HepG2 (cell line): ENCODE results near the gene TACC3. TPM values are rescaled to one million over a fixed set of nuclear protein-coding genes. Genes with fewer than 3 reads are reported as not detected.

Source experiments
- ARID3A ChIP-seq: IDR thresholded peaks from 2 replicates; pipeline ENCODE4 v1.6.1; 2012; ENCODE audit warnings: low read depth, low read length, improper control_type of control experiment
- HMG20B ChIP-seq: conservative IDR thresholded peaks from 2 replicates; pipeline ENCODE4 v1.6.1; 2016; ENCODE audit warnings: missing genetic modification reagents, missing compliant biosample characterization
- HMGA1 ChIP-seq: sonication (generic); formaldehyde crosslinking; conservative IDR thresholded peaks from 2 replicates; pipeline ENCODE4 v1.4.0; 2020; ENCODE audit warnings: missing genetic modification reagents
- HNF4A ChIP-seq: sonication (generic); formaldehyde crosslinking; IDR thresholded peaks from 2 replicates; pipeline ENCODE4 v1.4.0; 2020; ENCODE audit warnings: missing genetic modification reagents
- KDM1A ChIP-seq: IDR thresholded peaks from 2 replicates; pipeline ENCODE4 v1.6.1; 2016; ENCODE audit warnings: missing compliant biosample characterization
- KDM3A ChIP-seq: IDR thresholded peaks from 2 replicates; pipeline ENCODE4 v1.6.1; 2018; ENCODE audit warnings: low read depth, missing compliant biosample characterization
- KMT2B ChIP-seq: IDR thresholded peaks from 2 replicates; pipeline ENCODE4 v1.6.1; 2016; ENCODE audit warnings: missing genetic modification reagents, missing compliant biosample characterization
- NFYB ChIP-seq: sonication (generic); formaldehyde crosslinking; IDR thresholded peaks from 2 replicates; pipeline ENCODE4 v1.4.0; 2020; ENCODE audit warnings: missing genetic modification reagents
- NONO ChIP-seq, 2 experiments: fragments of 450-650 bp in 1 of 2; sonication (generic) in 1 of 2; formaldehyde crosslinking in 1 of 2; IDR thresholded peaks in 1 of 2; conservative IDR thresholded peaks in 1 of 2; 2 replicates each; pipeline versions ENCODE4 v1.6.1 to v1.8.0; 2017 to 2022; ENCODE audit warnings: mild to moderate bottlenecking in 1 of 2, missing genetic modification reagents in 1 of 2, moderate library complexity in 1 of 2
- RARG ChIP-seq: sonication (generic); formaldehyde crosslinking; IDR thresholded peaks from 2 replicates; pipeline ENCODE4 v1.4.0; 2020; ENCODE audit warnings: low read depth, mild to moderate bottlenecking, missing genetic modification reagents
- SIN3B ChIP-seq: fragments of 150-350 bp; IDR thresholded peaks from 2 replicates; pipeline ENCODE4 v1.6.1; 2014; ENCODE audit warnings: low read length
- SIX4 ChIP-seq: sonication (generic); formaldehyde crosslinking; IDR thresholded peaks from 2 replicates; pipeline ENCODE4 v1.4.0; 2020; ENCODE audit warnings: missing genetic modification reagents
- SRSF9 ChIP-seq: fragments of 200-400 bp; formaldehyde crosslinking; IDR thresholded peaks from 2 replicates; pipeline ENCODE4 v1.6.1; 2018; ENCODE audit warnings: borderline replicate concordance, mild to moderate bottlenecking, low read depth, low read length; ENCODE audit not compliant: insufficient read depth, poor library complexity, severe bottlenecking
- STAT5B ChIP-seq: sonication (generic); formaldehyde crosslinking; IDR thresholded peaks from 2 replicates; pipeline ENCODE4 v1.4.0; 2020; ENCODE audit warnings: missing genetic modification reagents
- TEAD3 ChIP-seq: optimal IDR thresholded peaks from 2 replicates; pipeline ENCODE3; 2016; ENCODE audit warnings: borderline replicate concordance
- ZBTB49 ChIP-seq: sonication (generic); formaldehyde crosslinking; IDR thresholded peaks from 2 replicates; pipeline ENCODE4 v1.4.0; 2020; ENCODE audit warnings: missing genetic modification reagents, borderline replicate concordance
- ZC3H4 ChIP-seq: sonication (generic); formaldehyde crosslinking; IDR thresholded peaks from 2 replicates; pipeline ENCODE4 v1.4.0; 2020; ENCODE audit warnings: missing genetic modification reagents, borderline replicate concordance
- ZNF121 ChIP-seq: sonication (generic); formaldehyde crosslinking; IDR thresholded peaks from 2 replicates; pipeline ENCODE4 v1.5.0; 2020; ENCODE audit warnings: mild to moderate bottlenecking, missing genetic modification reagents
- ZNF143 ChIP-seq: sonication (generic); formaldehyde crosslinking; IDR thresholded peaks from 2 replicates; pipeline ENCODE4 v1.4.0; 2020; ENCODE audit warnings: missing genetic modification reagents
- ZNF251 ChIP-seq: sonication (generic); formaldehyde crosslinking; IDR thresholded peaks from 2 replicates; pipeline ENCODE4 v1.9.0; 2021; ENCODE audit warnings: mild to moderate bottlenecking, missing genetic modification reagents
- ZNF577 ChIP-seq: sonication (generic); formaldehyde crosslinking; IDR thresholded peaks from 2 replicates; pipeline ENCODE4 v1.4.0; 2020; ENCODE audit warnings: mild to moderate bottlenecking, low read depth, missing genetic modification reagents, borderline replicate concordance
- ZNF615 ChIP-seq: sonication (generic); formaldehyde crosslinking; IDR thresholded peaks from 2 replicates; pipeline ENCODE4 v1.5.0; 2020; ENCODE audit warnings: mild to moderate bottlenecking, missing genetic modification reagents, borderline replicate concordance
- ZNF773 ChIP-seq: sonication (generic); formaldehyde crosslinking; IDR thresholded peaks from 2 replicates; pipeline ENCODE4 v1.4.0; 2020; ENCODE audit warnings: missing genetic modification reagents, borderline replicate concordance
- ZNF883 ChIP-seq: sonication (generic); formaldehyde crosslinking; IDR thresholded peaks from 2 replicates; pipeline ENCODE4 v1.5.1; 2020; ENCODE audit warnings: mild to moderate bottlenecking, missing genetic modification reagents; ENCODE audit errors: not compliant biosample characterization
- ZSCAN31 ChIP-seq: sonication (generic); formaldehyde crosslinking; IDR thresholded peaks from 2 replicates; pipeline ENCODE4 v1.5.0; 2020; ENCODE audit warnings: low read depth, mild to moderate bottlenecking, missing genetic modification reagents
- polyA plus RNA-seq, 8 experiments: library from polyadenylated mRNA; depleted of rRNA in 3 of 8; stranded (reverse) in 7 of 8; unstranded in 1 of 8; fragments of >200 nt; fragmentation: Illumina TruSeq in 4 of 8; extraction: Trizol in 4 of 8; gene quantifications; 2 replicates each; pipeline versions ENCODE4 v1.2.1 to v1.2.3, GENCODE V29; 2011 to 2016; ENCODE audit warnings: low read depth in 4 of 8, missing spikeins in 1 of 8, mixed read lengths in 1 of 8; ENCODE audit not compliant: insufficient read depth in 1 of 8
- total RNA-seq, 5 experiments: library from RNA; depleted of rRNA; stranded (reverse); fragments of >200 nt; fragmentation: Illumina TruSeq; extraction: Trizol; gene quantifications; 2 replicates each; pipeline ENCODE4 v1.2.3, GENCODE V29; 2016; ENCODE audit warnings: low read depth in 1 of 5

The TACC3 gene
- total and polyA plus RNA-seq, 2 of the 13 experiments (the other 11 are each of a cell fraction or from before 2014, with no cell fraction given): 20.3 to 21.2 TPM

GRCh38 chr4:1775731-1776500, 54.6 kb downstream of the TACC3 start (continued):
- no peak for TF ChIP-seq HMG20B (CRISPR knock-in tag)
- TF ChIP-seq ZNF615 (CRISPR knock-in tag): no peak
- TF ChIP-seq ZNF143 (CRISPR knock-in tag): no peak
- TF ChIP-seq SRSF9: no peak
- no peak for TF ChIP-seq HMGA1 (CRISPR knock-in tag)
- no peak for TF ChIP-seq SIN3B
- no peak for TF ChIP-seq SIX4
- no peak for TF ChIP-seq ZNF577
- 0 out of 2 replicates have a peak, but pooled peaks have one; percentile 10 for TF ChIP-seq STAT5B (CRISPR knock-in tag)
- peak; percentile 3; the same call in 1 of the 2 replicates for TF ChIP-seq HNF4A (CRISPR knock-in tag)
- no peak for TF ChIP-seq ZBTB49
- no peak for TF ChIP-seq ZNF251 (CRISPR knock-in tag)
- no peak for TF ChIP-seq NONO (IDR thresholded peaks at IDR 0.05)
- TF ChIP-seq NONO (CRISPR knock-in tag; conservative IDR thresholded peaks at IDR 0.05): no peak
- no peak for TF ChIP-seq KDM1A (CRISPR knock-in tag)
- no peak; the same call in 1 of the 2 replicates for TF ChIP-seq ZC3H4 (CRISPR knock-in tag)
- no peak for TF ChIP-seq ZNF773 (CRISPR knock-in tag)
- TF ChIP-seq ZNF121 (CRISPR knock-in tag): no peak
- no peak for TF ChIP-seq KMT2B (CRISPR knock-in tag)
- TF ChIP-seq NFYB: peak; percentile 41; the same call in 1 of the 2 replicates
- TF ChIP-seq ARID3A: no peak
- no peak; the same call in 1 of the 2 replicates for TF ChIP-seq ZSCAN31 (CRISPR knock-in tag)
- TF ChIP-seq KDM3A (CRISPR knock-in tag): peak; percentile 21; the same call in 1 of the 2 replicates
- TF ChIP-seq RARG (CRISPR knock-in tag): no peak
- peak; percentile 16 for TF ChIP-seq TEAD3 (CRISPR knock-in tag)
- no peak for TF ChIP-seq ZNF883 (CRISPR knock-in tag)
